DND-41 (cell line): ENCODE measurements around the gene MTCH2.

Experiments
- CTCF ChIP-seq: IDR thresholded peaks from 2 replicates; pipeline ENCODE4 v1.5.1; 2012; ENCODE audit warnings: borderline replicate concordance, low read length, moderate library complexity, mild to moderate bottlenecking; ENCODE audit not compliant: poor library complexity, severe bottlenecking; ENCODE audit errors: extremely low read depth
- EZH2 ChIP-seq: IDR thresholded peaks from 3 replicates; pipeline ENCODE4 v1.6.1; 2012; ENCODE audit warnings: borderline replicate concordance, low read depth, mild to moderate bottlenecking, moderate library complexity, low read length, inconsistent platforms; ENCODE audit not compliant: severe bottlenecking

- TF ChIP-seq CTCF (no peak), EZH2 (no peak)
Observed at GRCh38 chr11:47661245-47661644, 18.9 kb upstream of the MTCH2 start.
